Central memory CD8-positive, alpha-beta T cell (primary cell): Measurements from ENCODE around the gene DNAH8.
"Not testable (repeated sequence)": the region's sequence is repeated elsewhere in the genome, so short reads cannot be mapped to it uniquely, and the experiment has no call there.

Experiments used
- ATAC-seq: fragments of 150-1000 bp; cut with Tn5 transposase; replicated peaks from 2 replicates; pipeline ENCODE4 v1.10.0; 2022; ENCODE audit warnings: mild to moderate bottlenecking, moderate FRiP score, moderate number of reproducible peaks; ENCODE audit not compliant: poor library complexity, severe bottlenecking; ENCODE audit errors: extremely low read depth
- DNase-seq, 2 donors: peaks; one replicate each; pipeline ENCODE4 v3.0.0; 2021; ENCODE audit warnings: low spot score in 2 of 2
- H3K27ac Mint-ChIP-seq: one replicate; pipeline ENCODE4 v1.8.0; 2022; ENCODE audit warnings: low read depth, mild to moderate bottlenecking, moderate library complexity, mixed read lengths
- H3K27me3 Mint-ChIP-seq: one replicate; pipeline ENCODE4 v1.8.0; 2022; ENCODE audit warnings: mixed read lengths
- H3K36me3 Mint-ChIP-seq: one replicate; pipeline ENCODE4 v1.8.0; 2022; ENCODE audit warnings: mild to moderate bottlenecking, moderate library complexity, mixed read lengths; ENCODE audit not compliant: insufficient read depth
- H3K4me1 Mint-ChIP-seq: one replicate; pipeline ENCODE4 v1.8.0; 2022; ENCODE audit warnings: mixed read lengths
- H3K4me3 Mint-ChIP-seq: one replicate; pipeline ENCODE4 v1.8.0; 2022; ENCODE audit warnings: mild to moderate bottlenecking, moderate library complexity, mixed read lengths
- H3K9me3 Mint-ChIP-seq: one replicate; pipeline ENCODE4 v1.8.0; 2022; ENCODE audit warnings: mixed read lengths

The DNAH8 gene

GRCh38 chr6:38912378-38912777 lies 197.3 kb downstream of the DNAH8 start:
- Mint-ChIP-seq H3K27ac (no peak overlapping the region), H3K4me3 (no peak overlapping the region), H3K36me3 (peaks cover 2% of the 10 kb centered on the region), H3K9me3 (no peaks in the 10 kb centered on the region), H3K4me1 (no peaks in the 10 kb centered on the region), H3K27me3 (peaks cover 18% of the 10 kb centered on the region)
- no peak for DNase-seq
- ATAC-seq: no peak

- DNase-seq (no peak), ATAC-seq (no peak)
- Mint-ChIP-seq H3K4me3 (no peak overlapping the region), H3K4me1 (no peaks in the 10 kb centered on the region), H3K9me3 (no peaks in the 10 kb centered on the region), H3K27me3 (peaks cover 18% of the 10 kb centered on the region), H3K27ac (no peak overlapping the region), H3K36me3 (no peaks in the 10 kb centered on the region)
These were observed 200.3 kb downstream of the DNAH8 start for GRCh38 chr6:38915205-38915925.

- H3K4me1 Mint-ChIP-seq, DNase-seq, H3K27ac Mint-ChIP-seq, ATAC-seq, H3K4me3 Mint-ChIP-seq, H3K9me3 Mint-ChIP-seq, H3K36me3 Mint-ChIP-seq: not testable (repeated sequence)
- H3K27me3 Mint-ChIP-seq: peaks cover 23% of the 10 kb centered on the region
These were observed 206.4 kb downstream of the DNAH8 start for GRCh38 chr6:38921540-38921939.

- H3K9me3 Mint-ChIP-seq: no peaks in the 10 kb centered on the region
- peaks cover 53% of the 10 kb centered on the region for H3K27me3 Mint-ChIP-seq
- ATAC-seq (no peak), DNase-seq (no peak)
- no peaks in the 10 kb centered on the region for H3K36me3 Mint-ChIP-seq
- H3K27ac Mint-ChIP-seq: no peak overlapping the region
- H3K4me3 Mint-ChIP-seq: no peak overlapping the region
- no peaks in the 10 kb centered on the region for H3K4me1 Mint-ChIP-seq
These were observed 209.8 kb downstream of the DNAH8 start for GRCh38 chr6:38924791-38925509.

- Mint-ChIP-seq H3K4me1 (no peaks in the 10 kb centered on the region), H3K4me3 (no peak overlapping the region), H3K9me3 (no peaks in the 10 kb centered on the region), H3K36me3 (no peaks in the 10 kb centered on the region), H3K27me3 (peaks cover 54% of the 10 kb centered on the region), H3K27ac (no peak overlapping the region)
- ATAC-seq (no peak), DNase-seq (no peak)
These were observed 214.4 kb downstream of the DNAH8 start for GRCh38 chr6:38929560-38929959.

- Mint-ChIP-seq H3K36me3 (no peaks in the 10 kb centered on the region), H3K9me3 (no peaks in the 10 kb centered on the region), H3K27ac (no peak overlapping the region), H3K27me3 (peaks cover 28% of the 10 kb centered on the region), H3K4me1 (no peaks in the 10 kb centered on the region), H3K4me3 (no peak overlapping the region)
- DNase-seq: no peak
- no peak for ATAC-seq
These were observed 218.3 kb downstream of the DNAH8 start for GRCh38 chr6:38933426-38933825.

GRCh38 chr6:38935051-38935450 lies 219.9 kb downstream of the DNAH8 start:
- H3K36me3 Mint-ChIP-seq: no peaks in the 10 kb centered on the region
- ATAC-seq: no peak
- H3K27ac Mint-ChIP-seq: no peak overlapping the region
- no peaks in the 10 kb centered on the region for H3K4me1 Mint-ChIP-seq
- no peaks in the 10 kb centered on the region for H3K9me3 Mint-ChIP-seq
- H3K4me3 Mint-ChIP-seq: no peak overlapping the region
- no peak for DNase-seq
- H3K27me3 Mint-ChIP-seq: peaks cover 13% of the 10 kb centered on the region

- Mint-ChIP-seq H3K27me3 (peaks cover 20% of the 10 kb centered on the region), H3K9me3 (no peaks in the 10 kb centered on the region), H3K27ac (no peak overlapping the region), H3K36me3 (no peaks in the 10 kb centered on the region), H3K4me1 (no peaks in the 10 kb centered on the region), H3K4me3 (no peak overlapping the region)
- no peak for DNase-seq
- no peak for ATAC-seq
These were observed 222.9 kb downstream of the DNAH8 start for GRCh38 chr6:38937839-38938613.

- Mint-ChIP-seq H3K36me3 (no peaks in the 10 kb centered on the region), H3K27ac (no peak overlapping the region), H3K4me3 (no peak overlapping the region), H3K27me3 (peaks cover 20% of the 10 kb centered on the region), H3K9me3 (no peaks in the 10 kb centered on the region), H3K4me1 (no peaks in the 10 kb centered on the region)
- DNase-seq: no peak
- no peak for ATAC-seq
These were observed 223.6 kb downstream of the DNAH8 start for GRCh38 chr6:38938741-38939140.

GRCh38 chr6:38942442-38942841 lies 227.3 kb downstream of the DNAH8 start:
- DNase-seq (no peak), ATAC-seq (no peak)
- no peaks in the 10 kb centered on the region for H3K4me1 Mint-ChIP-seq
- H3K27ac Mint-ChIP-seq: no peak overlapping the region
- H3K36me3 Mint-ChIP-seq: no peaks in the 10 kb centered on the region
- no peak overlapping the region for H3K4me3 Mint-ChIP-seq
- H3K27me3 Mint-ChIP-seq: peaks cover 31% of the 10 kb centered on the region
- H3K9me3 Mint-ChIP-seq: no peaks in the 10 kb centered on the region

GRCh38 chr6:38942965-38943364 lies 227.9 kb downstream of the DNAH8 start:
- Mint-ChIP-seq H3K27ac (no peak overlapping the region), H3K4me1 (no peaks in the 10 kb centered on the region), H3K4me3 (no peak overlapping the region), H3K9me3 (no peaks in the 10 kb centered on the region), H3K27me3 (peaks cover 31% of the 10 kb centered on the region), H3K36me3 (no peaks in the 10 kb centered on the region)
- no peak for ATAC-seq
- DNase-seq: no peak

- no peak for DNase-seq
- Mint-ChIP-seq H3K27ac (no peak overlapping the region), H3K4me1 (no peaks in the 10 kb centered on the region), H3K9me3 (no peaks in the 10 kb centered on the region), H3K27me3 (peaks cover 31% of the 10 kb centered on the region), H3K4me3 (no peak overlapping the region), H3K36me3 (no peaks in the 10 kb centered on the region)
- no peak for ATAC-seq
These were observed 228.9 kb downstream of the DNAH8 start for GRCh38 chr6:38943964-38944363.
